H1 (cell line): ENCODE results near the gene ATP6V1A. TPM values are rescaled to one million over a fixed set of nuclear protein-coding genes. Genes with fewer than 3 reads are reported as not detected.

ENCODE experiments used
- EGR1 ChIP-seq: IDR thresholded peaks from 2 replicates; pipeline ENCODE4 v1.6.1; 2011; ENCODE audit warnings: low read depth, low read length, borderline replicate concordance
- NANOG ChIP-seq: IDR thresholded peaks from 2 replicates; pipeline ENCODE4 v1.6.1; 2011; ENCODE audit warnings: low read length, low read depth, mild to moderate bottlenecking, inconsistent platforms; ENCODE audit not compliant: insufficient read depth, poor library complexity, severe bottlenecking
- SP4 ChIP-seq: IDR thresholded peaks from 2 replicates; pipeline ENCODE4 v1.6.1; 2012; ENCODE audit warnings: low read length, inconsistent platforms
- polyA plus RNA-seq, 7 experiments: library from polyadenylated mRNA; depleted of rRNA in 3 of 7; stranded (reverse) in 5 of 7; unstranded in 2 of 7; fragments of >200 nt in 5 of 7; fragments of 200-250 nt in 2 of 7; gene quantifications; 1 replicate in 5 of 7; 2 replicates in 1 of 7; 4 replicates in 1 of 7; pipeline versions ENCODE4 v1.2.1 to v1.2.3, GENCODE V29; 2011 to 2013; ENCODE audit warnings: missing spikeins in 2 of 7, mixed read lengths in 2 of 7
- total RNA-seq: library from RNA; stranded (reverse); fragmentation: NEBNext Ultra II Directional; extraction: Animal tissue kit (Norgen Biotek cat#: 25700); gene quantifications from 2 replicates; pipeline ENCODE4 v1.2.1, GENCODE V29; 2021
- TF ChIP-seq, protein P1 (sequence below): IDR thresholded peaks from 2 replicates; pipeline ENCODE4 v1.6.1; 2011; ENCODE audit warnings: low read depth, mild to moderate bottlenecking, low read length; ENCODE audit not compliant: insufficient read depth
- TF ChIP-seq, protein P2 (sequence below): IDR thresholded peaks from 2 replicates; pipeline ENCODE4 v1.6.1; 2012; ENCODE audit warnings: inconsistent platforms

ATP6V1A gene
- total and polyA plus RNA-seq, 2 of the 8 experiments (the other 6 are each of a cell fraction or from before 2014, with no cell fraction given) = 15.4 to 90.9 TPM

DNA sequence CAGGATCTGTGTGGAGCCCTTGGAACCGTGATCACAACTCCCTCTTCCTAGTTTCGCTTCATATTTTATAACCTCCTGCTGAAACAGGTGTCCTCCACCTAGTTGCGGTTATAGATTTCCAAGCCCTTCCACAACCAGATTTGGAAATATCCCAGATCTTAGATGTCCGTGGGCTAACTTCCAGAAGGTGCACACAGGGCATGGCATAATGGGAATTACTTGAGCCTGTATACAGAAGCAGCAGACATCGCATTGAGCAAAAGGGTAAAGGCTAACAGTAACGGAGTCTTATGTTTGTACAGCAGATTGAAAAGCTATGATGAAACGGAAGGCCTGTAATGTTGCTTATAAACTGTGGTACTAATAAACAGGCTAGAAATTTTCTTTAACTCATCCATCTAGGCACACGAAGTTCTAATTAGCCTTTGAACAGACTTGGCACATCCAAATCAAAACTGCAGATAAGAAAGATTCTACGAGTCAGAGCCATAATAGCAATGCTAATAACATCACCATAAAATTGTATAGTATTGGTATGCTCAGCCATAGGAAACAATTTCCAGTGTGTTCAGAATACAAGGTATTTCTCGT is 49.2 kb upstream of the ATP6V1A start (continued):
- TF ChIP-seq, protein P1, sequence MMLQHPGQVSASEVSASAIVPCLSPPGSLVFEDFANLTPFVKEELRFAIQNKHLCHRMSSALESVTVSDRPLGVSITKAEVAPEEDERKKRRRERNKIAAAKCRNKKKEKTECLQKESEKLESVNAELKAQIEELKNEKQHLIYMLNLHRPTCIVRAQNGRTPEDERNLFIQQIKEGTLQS = no peak
- TF ChIP-seq NANOG = no peak
- no peak for TF ChIP-seq SP4
- TF ChIP-seq, protein P2, sequence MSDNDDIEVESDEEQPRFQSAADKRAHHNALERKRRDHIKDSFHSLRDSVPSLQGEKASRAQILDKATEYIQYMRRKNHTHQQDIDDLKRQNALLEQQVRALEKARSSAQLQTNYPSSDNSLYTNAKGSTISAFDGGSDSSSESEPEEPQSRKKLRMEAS = no peak
- TF ChIP-seq EGR1 = no peak
- TF ChIP-seq, all 59 proteins: peak for 0
